Liver (tissue), 9 donors: ENCODE measurements around the gene LAMTOR5. TPM values are rescaled to one million over a fixed set of nuclear protein-coding genes. Genes with fewer than 3 reads are reported as not detected.

Source experiments
- DNase-seq: peaks from one replicate; pipeline ENCODE4 v3.0.0-alpha.2; 2017; ENCODE audit warnings: low spot score
- H3K27ac ChIP-seq, 2 donors: one replicate each; pipeline ENCODE4 v1.7.0; 2013; ENCODE audit warnings: inconsistent platforms in 2 of 2, low read length in 2 of 2, control low read depth in 1 of 2, low read depth in 1 of 2, mild to moderate bottlenecking in 1 of 2
- H3K27me3 ChIP-seq, 4 donors: one replicate each; pipeline versions ENCODE4 v1.6.1 to v1.7.0; 2013; ENCODE audit warnings: low read length in 3 of 4, inconsistent platforms in 1 of 4, mild to moderate bottlenecking in 1 of 4, moderate library complexity in 1 of 4; ENCODE audit not compliant: control insufficient read depth in 4 of 4, insufficient read depth in 4 of 4
- H3K36me3 ChIP-seq, 4 donors: one replicate each; pipeline versions ENCODE4 v1.6.1 to v1.7.0; 2013; ENCODE audit warnings: low read length in 3 of 4, mild to moderate bottlenecking in 3 of 4, low read depth in 1 of 4, moderate library complexity in 1 of 4; ENCODE audit not compliant: control insufficient read depth in 4 of 4, insufficient read depth in 3 of 4
- H3K4me1 ChIP-seq, 4 donors: one replicate each; pipeline versions ENCODE4 v1.6.1 to v1.7.0; 2013; ENCODE audit warnings: low read length in 3 of 4, mild to moderate bottlenecking in 3 of 4, moderate library complexity in 1 of 4; ENCODE audit not compliant: control insufficient read depth in 4 of 4, insufficient read depth in 4 of 4
- H3K4me3 ChIP-seq, 3 donors: one replicate each; pipeline versions ENCODE4 v1.6.1 to v1.7.0; 2013; ENCODE audit warnings: low read length in 3 of 3, control low read depth in 1 of 3, low read depth in 1 of 3, mild to moderate bottlenecking in 1 of 3
- H3K9ac ChIP-seq, 2 donors: one replicate each; pipeline ENCODE4 v1.7.0; 2013; ENCODE audit warnings: low read length in 2 of 2, mild to moderate bottlenecking in 2 of 2, moderate library complexity in 2 of 2, control low read depth in 1 of 2, low read depth in 1 of 2
- H3K9me3 ChIP-seq, 4 donors: one replicate each; pipeline versions ENCODE4 v1.6.1 to v1.7.0; 2013; ENCODE audit warnings: low read length in 3 of 4; ENCODE audit not compliant: control insufficient read depth in 4 of 4
- FOXA2 ChIP-seq: IDR thresholded peaks from 2 replicates; pipeline ENCODE4 v1.6.1; 2016; ENCODE audit warnings: antibody characterized with exemption
- GABPA ChIP-seq, 2 donors: IDR thresholded peaks in 1 of 2; conservative IDR thresholded peaks in 1 of 2; 2 replicates each; pipeline ENCODE4 v1.6.1; 2016; ENCODE audit warnings: antibody characterized with exemption in 2 of 2, mild to moderate bottlenecking in 1 of 2, moderate library complexity in 1 of 2
- HNF4A ChIP-seq, 2 donors: conservative IDR thresholded peaks; 2 replicates each; pipeline ENCODE4 v1.6.1; 2016; ENCODE audit warnings: antibody characterized with exemption in 2 of 2, mild to moderate bottlenecking in 2 of 2
- HNF4G ChIP-seq: IDR thresholded peaks from 2 replicates; pipeline ENCODE4 v1.6.1; 2016; ENCODE audit warnings: antibody characterized with exemption
- JUND ChIP-seq, 2 donors: IDR thresholded peaks; 2 replicates each; pipeline ENCODE4 v1.6.1; 2016; ENCODE audit warnings: antibody characterized with exemption in 2 of 2
- NR2F2 ChIP-seq: IDR thresholded peaks from 2 replicates; pipeline ENCODE4 v1.6.1; 2016; ENCODE audit warnings: antibody characterized with exemption
- RAD21 ChIP-seq, 2 donors: IDR thresholded peaks; 2 replicates each; pipeline ENCODE4 v1.6.1; 2016; ENCODE audit warnings: antibody characterized with exemption in 2 of 2, mild to moderate bottlenecking in 2 of 2
- RXRA ChIP-seq, 2 donors: IDR thresholded peaks; 2 replicates each; pipeline ENCODE4 v1.6.1; 2017 to 2018; ENCODE audit warnings: antibody characterized with exemption in 2 of 2, mild to moderate bottlenecking in 1 of 2
- SP1 ChIP-seq: IDR thresholded peaks from 2 replicates; pipeline ENCODE4 v1.6.1; 2018; ENCODE audit warnings: antibody characterized with exemption, mild to moderate bottlenecking
- TAF1 ChIP-seq: conservative IDR thresholded peaks from 2 replicates; pipeline ENCODE4 v1.6.1; 2016; ENCODE audit warnings: antibody characterized with exemption, mild to moderate bottlenecking
- YY1 ChIP-seq: IDR thresholded peaks from 2 replicates; pipeline ENCODE4 v1.6.1; 2016; ENCODE audit warnings: antibody characterized with exemption, mild to moderate bottlenecking
- WGBS: extraction: QIAGEN DNeasy Blood & Tissue Kit; methylation state at CpG from one replicate; pipeline ENCODE4 v1.1.7; 2013; 5-methylcytosine and 5-hydroxymethylcytosine counted together
- polyA plus RNA-seq, 2 donors: library from polyadenylated mRNA; stranded (reverse) in 1 of 2; unstranded in 1 of 2; fragments of 200-250 nt in 1 of 2; fragments of >200 nt in 1 of 2; fragmentation: Nextera tagmentation in 1 of 2; extraction: Ambion mirVana in 1 of 2; gene quantifications; one replicate each; pipeline versions ENCODE4 v1.2.1 to v1.2.3, GENCODE V29; 2013 to 2015
- total RNA-seq, 2 donors: library from RNA; depleted of rRNA; stranded (reverse); fragments of >200 nt; gene quantifications; one replicate each; pipeline ENCODE4 v1.2.3, GENCODE V29; 2014
- TF ChIP-seq, protein P1 (sequence below): IDR thresholded peaks from 2 replicates; pipeline ENCODE4 v1.6.1; 2016; ENCODE audit warnings: antibody characterized with exemption
- TF ChIP-seq, protein P2 (sequence below): IDR thresholded peaks from 2 replicates; pipeline ENCODE4 v1.6.1; 2016; ENCODE audit warnings: antibody characterized with exemption
- TF ChIP-seq, protein P3 (sequence below): IDR thresholded peaks from 2 replicates; pipeline ENCODE4 v1.6.1; 2016; ENCODE audit warnings: antibody characterized with exemption
- TF ChIP-seq, protein P4 (sequence below): fragments of 150-350 bp; IDR thresholded peaks from 2 replicates; pipeline ENCODE4 v1.5.1; 2017; ENCODE audit warnings: improper control_type of control experiment, low read depth, low read length; ENCODE audit not compliant: missing input control
- donor health status: healthy.
- donor health status: healthy.
- donor health status: healthy.
- donor health status: healthy.
- donor health status: healthy.

The LAMTOR5 gene
- total and polyA plus RNA-seq, 4 donors, result 30.0 to 182 (median 94.3) TPM

DNA sequence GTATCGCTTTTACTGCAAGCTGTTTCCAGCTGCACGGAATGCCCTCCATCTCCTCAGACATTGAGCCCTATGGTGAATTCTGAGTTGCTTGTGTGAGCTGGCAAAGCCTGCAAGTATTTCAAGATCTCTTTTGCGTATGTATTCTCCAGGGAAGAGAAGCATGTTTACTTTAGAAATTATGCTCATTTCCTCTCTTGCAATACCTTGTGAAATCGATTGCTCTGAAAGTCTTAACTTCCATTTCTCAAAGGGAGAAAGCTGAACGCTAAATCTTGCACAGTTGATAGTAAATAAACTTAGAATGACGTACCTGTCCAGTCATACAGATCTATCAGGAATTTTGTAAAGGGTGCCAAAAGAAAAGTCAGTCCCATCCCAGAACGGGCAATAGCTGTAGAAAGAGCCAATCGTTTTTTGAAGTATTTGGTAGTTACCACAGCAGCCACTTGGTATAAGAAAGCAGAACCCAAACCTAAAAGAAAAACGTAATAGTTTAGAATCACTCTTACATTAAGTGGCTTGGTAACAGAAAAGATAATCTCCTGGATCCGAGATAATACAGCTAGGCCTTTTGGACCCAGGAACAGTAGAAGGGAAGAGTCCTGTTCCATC is 26.7 kb downstream of the LAMTOR5 start:
- Histone ChIP-seq H3K4me3 (no peak overlapping the region), H3K9me3 (no peaks in the 10 kb centered on the region), H3K27ac (peak overlapping the region in 1 of 2 donors; percentile 47), H3K36me3 (peaks cover 4 to 15% (median 12%) of the 10 kb centered on the region in 4 donors), H3K4me1 (peaks cover 0 to 3% (median 0%) of the 10 kb centered on the region in 4 donors), H3K9ac (no peak overlapping the region), H3K27me3 (no peaks in the 10 kb centered on the region)
- 90% methylated on average over 10 of the region's 10 CpGs for WGBS
- TF ChIP-seq RXRA (IDR thresholded peaks at IDR 0.05) (no peak), GABPA (IDR thresholded peaks at IDR 0.05 in 1 of 2, conservative IDR thresholded peaks at IDR 0.05 in 1 of 2) (no peak), SP1 (no peak), YY1 (no peak)
- TF ChIP-seq, protein P1, sequence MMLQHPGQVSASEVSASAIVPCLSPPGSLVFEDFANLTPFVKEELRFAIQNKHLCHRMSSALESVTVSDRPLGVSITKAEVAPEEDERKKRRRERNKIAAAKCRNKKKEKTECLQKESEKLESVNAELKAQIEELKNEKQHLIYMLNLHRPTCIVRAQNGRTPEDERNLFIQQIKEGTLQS, result no peak
- no peak for DNase-seq

DNA sequence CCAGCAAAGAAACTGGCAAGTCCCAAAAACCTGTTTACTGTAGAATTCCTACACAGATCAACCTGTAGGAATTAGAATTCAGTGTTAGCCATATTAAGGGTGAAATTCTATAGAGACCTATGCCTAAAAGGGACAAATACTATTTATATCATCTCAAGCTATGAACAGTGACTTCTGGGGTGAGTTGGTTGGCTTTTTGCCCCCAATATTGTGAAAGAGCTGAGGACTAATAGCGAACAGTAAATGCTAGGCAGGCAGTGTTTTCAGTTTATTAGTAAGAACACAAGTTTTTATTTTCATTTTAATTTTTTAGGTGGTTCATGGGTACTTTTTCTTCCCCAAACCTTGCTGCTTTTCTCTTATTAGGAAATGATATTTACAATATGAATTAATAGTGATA is 32.0 kb downstream of the LAMTOR5 start:
- TF ChIP-seq JUND (IDR thresholded peaks at IDR 0.05) (no peak), NR2F2 (no peak), HNF4G (no peak), RAD21 (IDR thresholded peaks at IDR 0.05) (no peak), GABPA (IDR thresholded peaks at IDR 0.05 in 1 of 2, conservative IDR thresholded peaks at IDR 0.05 in 1 of 2) (no peak)
- TF ChIP-seq, protein P2, sequence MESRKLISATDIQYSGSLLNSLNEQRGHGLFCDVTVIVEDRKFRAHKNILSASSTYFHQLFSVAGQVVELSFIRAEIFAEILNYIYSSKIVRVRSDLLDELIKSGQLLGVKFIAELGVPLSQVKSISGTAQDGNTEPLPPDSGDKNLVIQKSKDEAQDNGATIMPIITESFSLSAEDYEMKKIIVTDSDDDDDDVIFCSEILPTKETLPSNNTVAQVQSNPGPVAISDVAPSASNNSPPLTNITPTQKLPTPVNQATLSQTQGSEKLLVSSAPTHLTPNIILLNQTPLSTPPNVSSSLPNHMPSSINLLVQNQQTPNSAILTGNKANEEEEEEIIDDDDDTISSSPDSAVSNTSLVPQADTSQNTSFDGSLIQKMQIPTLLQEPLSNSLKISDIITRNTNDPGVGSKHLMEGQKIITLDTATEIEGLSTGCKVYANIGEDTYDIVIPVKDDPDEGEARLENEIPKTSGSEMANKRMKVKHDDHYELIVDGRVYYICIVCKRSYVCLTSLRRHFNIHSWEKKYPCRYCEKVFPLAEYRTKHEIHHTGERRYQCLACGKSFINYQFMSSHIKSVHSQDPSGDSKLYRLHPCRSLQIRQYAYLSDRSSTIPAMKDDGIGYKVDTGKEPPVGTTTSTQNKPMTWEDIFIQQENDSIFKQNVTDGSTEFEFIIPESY, result no peak
- TF ChIP-seq, protein P3, sequence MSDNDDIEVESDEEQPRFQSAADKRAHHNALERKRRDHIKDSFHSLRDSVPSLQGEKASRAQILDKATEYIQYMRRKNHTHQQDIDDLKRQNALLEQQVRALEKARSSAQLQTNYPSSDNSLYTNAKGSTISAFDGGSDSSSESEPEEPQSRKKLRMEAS, result no peak
- TF ChIP-seq, protein P1, result no peak
- TF ChIP-seq, protein P4, sequence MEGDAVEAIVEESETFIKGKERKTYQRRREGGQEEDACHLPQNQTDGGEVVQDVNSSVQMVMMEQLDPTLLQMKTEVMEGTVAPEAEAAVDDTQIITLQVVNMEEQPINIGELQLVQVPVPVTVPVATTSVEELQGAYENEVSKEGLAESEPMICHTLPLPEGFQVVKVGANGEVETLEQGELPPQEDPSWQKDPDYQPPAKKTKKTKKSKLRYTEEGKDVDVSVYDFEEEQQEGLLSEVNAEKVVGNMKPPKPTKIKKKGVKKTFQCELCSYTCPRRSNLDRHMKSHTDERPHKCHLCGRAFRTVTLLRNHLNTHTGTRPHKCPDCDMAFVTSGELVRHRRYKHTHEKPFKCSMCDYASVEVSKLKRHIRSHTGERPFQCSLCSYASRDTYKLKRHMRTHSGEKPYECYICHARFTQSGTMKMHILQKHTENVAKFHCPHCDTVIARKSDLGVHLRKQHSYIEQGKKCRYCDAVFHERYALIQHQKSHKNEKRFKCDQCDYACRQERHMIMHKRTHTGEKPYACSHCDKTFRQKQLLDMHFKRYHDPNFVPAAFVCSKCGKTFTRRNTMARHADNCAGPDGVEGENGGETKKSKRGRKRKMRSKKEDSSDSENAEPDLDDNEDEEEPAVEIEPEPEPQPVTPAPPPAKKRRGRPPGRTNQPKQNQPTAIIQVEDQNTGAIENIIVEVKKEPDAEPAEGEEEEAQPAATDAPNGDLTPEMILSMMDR, result no peak
- Histone ChIP-seq H3K4me3 (no peak overlapping the region), H3K36me3 (peaks cover 2 to 25% (median 16%) of the 10 kb centered on the region in 4 donors), H3K4me1 (no peaks in the 10 kb centered on the region), H3K27ac (no peak overlapping the region), H3K27me3 (no peaks in the 10 kb centered on the region), H3K9me3 (no peaks in the 10 kb centered on the region), H3K9ac (no peak overlapping the region)
- 72% methylated on average over 1 of the region's 1 CpG for WGBS
- DNase-seq, result no peak

DNA sequence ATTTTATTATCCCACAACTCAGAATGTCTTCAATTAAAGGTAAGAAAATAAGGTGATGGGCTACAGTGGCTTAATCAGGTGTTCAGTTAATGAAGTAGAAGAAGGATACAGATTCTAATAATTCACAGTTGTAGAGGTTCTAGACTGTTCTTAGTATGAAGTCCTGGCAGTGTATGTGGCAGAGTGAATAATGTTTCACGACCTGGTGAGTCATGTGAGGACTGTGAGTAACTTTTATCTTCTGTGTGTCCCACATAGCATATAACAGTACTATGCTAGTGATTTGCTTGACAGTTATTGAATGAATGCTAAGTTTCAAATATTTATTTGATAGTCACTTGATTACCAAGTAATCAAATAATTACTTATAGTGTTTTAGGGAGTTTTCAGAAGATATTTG is 36.7 kb downstream of the LAMTOR5 start:
- no peak for DNase-seq
- Histone ChIP-seq H3K4me3 (no peak overlapping the region), H3K36me3 (peaks cover 0 to 16% (median 5%) of the 10 kb centered on the region in 4 donors), H3K27ac (no peak overlapping the region), H3K4me1 (peaks cover 0 to 2% (median 0%) of the 10 kb centered on the region in 4 donors), H3K9ac (no peak overlapping the region), H3K9me3 (no peaks in the 10 kb centered on the region), H3K27me3 (no peaks in the 10 kb centered on the region)
- 64% methylated on average over 1 of the region's 1 CpG for WGBS
- TF ChIP-seq HNF4A (conservative IDR thresholded peaks at IDR 0.05), result no peak
- no peak for TF ChIP-seq FOXA2
- no peak for TF ChIP-seq RAD21 (IDR thresholded peaks at IDR 0.05)
- no peak for TF ChIP-seq TAF1
- no peak for TF ChIP-seq RXRA (IDR thresholded peaks at IDR 0.05)
- TF ChIP-seq, protein P3, result no peak
- no peak for TF ChIP-seq HNF4G
